NCI-H748 treated with DMSO at 0.1 percent for 48 hours (cell line): ENCODE results near the gene TTLL5.

ENCODE experiments used
- DNase-seq: peaks from one replicate; lab custom pipeline; 2025; lab: John Stamatoyannopoulos, UW

TTLL5 gene

DNA sequence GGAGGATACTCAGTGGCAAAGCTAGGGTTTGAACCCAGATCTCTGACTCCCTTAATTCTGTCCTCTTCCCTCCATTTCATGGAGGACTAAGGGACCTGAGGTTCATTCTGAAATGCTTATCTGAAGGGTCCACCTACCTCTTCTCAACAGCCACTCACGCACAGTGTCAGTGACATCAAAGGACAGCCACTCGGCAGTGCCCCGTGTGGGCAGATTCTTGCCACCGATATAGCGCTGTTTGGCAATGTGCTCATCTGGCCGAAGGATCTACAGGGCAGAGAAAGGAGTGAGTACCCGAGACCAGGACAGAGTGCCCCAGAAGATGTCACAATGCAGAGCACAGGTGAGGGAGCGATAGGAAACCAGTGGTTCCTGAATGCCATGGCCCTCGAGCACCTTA lies 309.9 kb downstream of the TTLL5 start:
- DNase-seq = no peak

DNA sequence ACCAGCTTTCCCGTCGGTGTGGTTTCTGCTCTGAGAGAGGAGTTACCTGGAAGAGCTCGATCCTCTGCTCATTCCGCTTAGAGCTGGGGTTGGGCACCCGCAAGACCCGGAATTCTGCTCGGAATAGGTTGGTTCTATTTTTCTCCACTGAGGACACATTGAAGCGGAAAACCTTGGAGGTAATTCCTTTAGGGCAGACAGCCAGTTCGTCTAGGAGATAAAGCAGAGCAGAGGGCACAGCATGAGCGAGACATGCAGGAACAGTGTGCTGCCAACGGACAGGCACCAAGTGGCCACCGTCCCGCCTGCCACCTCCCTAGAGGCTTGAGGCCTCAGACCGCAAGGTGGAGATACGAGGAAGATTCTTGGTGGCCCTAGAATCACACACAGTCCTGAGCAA lies 310.5 kb downstream of the TTLL5 start:
- no peak for DNase-seq

DNA sequence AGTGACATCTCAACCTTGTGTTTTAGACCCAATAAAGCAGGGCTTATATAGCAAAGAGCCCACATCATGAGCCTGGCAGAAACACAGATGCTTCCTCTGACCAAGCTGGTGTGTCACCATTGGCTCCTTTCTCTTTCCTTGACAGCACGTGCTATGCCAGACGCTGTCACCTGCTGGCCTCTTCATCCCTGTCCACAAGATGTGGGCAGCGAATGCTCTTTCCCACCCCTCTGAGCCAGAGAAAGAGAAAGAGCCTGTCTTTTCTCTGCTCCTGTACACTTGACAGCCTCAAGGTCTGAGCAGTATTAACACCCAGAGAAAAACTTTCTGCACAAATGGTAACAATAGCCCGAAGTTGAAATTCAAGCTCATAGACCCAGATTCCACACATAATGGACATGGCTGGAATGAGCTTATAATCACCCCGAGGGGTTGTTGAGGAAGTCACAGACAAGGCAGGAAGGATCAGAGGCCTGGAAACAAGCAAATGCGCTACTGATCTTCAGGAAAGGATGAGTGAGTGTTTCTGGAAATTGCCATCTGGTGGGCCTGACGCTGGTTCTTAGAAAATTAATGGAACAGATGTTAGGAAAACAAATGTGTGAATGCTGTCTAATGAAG lies 311.9 kb downstream of the TTLL5 start:
- DNase-seq = no peak

DNA sequence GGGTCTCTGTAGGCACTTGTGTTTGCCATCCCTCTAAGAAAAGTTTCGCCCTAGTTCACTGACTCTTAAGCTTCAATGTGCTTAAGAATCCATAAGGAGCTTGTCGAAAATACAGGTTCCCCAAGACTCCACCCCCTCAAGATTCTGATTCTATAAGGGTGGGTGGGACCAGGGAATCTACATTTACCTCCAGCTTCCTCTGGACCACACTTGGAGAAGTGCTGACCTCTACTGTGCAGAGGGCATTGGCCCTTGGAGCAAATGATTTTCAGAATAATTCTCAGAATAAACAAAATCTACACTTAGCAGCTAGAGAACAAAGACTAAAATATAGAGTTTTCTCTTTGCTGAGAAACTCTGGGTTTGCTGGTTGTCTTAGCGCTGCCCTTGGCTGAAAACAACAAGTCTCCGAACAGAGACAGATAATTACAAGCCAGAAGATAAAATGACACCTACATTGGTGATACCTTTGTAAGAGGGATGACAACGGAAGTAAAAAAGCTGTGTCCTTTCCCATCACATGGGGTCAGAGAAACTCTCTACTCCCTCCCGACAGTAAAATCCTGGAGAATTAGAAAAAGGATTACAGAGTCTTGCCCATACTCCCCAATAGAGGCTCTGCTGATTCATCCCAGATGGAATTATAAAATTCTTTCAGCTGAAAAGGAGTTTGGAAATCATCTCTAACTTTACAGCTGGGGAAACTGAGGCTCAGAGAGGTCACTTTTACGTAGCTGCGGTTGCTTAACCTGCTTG lies 316.0 kb downstream of the TTLL5 start:
- DNase-seq = no peak

DNA sequence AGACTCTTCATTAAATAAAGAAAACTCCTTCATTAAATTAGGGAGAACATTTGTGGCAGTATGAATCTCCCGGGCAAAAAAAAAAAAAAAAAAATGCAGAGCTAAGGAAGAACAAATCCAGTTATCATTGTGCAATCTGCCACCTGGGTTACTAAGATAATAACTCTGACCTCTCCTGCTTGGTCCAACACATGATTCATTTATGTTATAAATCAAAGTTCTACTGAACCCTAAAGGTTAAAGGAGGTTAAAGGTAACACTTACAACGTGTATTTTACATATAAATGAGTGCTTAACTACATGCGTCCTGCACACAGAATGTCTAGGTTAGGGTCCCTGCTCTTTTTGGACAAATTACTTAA lies 316.5 kb downstream of the TTLL5 start:
- DNase-seq = no peak

DNA sequence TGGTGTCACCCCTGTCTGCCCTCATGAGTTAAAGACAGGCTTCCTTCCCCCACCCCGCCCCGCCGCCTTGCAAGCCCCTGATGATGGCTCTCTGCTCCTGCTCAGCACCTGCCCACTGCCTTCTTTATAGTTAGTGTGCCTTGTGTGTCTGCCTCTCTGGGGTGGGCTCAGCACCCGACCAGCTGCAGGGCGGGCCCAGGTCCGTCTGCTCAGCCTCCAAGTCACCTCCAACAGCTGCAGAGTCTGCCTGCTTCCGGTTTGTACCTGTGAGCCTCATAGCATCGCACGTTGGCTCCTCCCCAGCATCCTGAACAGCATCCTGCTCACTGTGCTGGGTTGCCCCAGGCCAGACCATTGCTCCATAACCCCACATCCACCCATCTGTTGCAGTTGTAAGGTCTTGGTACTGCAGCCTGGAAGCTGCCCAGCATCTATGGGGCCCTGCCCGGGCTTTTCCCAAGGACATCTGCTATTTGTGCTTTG lies 317.2 kb downstream of the TTLL5 start:
- no peak for DNase-seq

DNA sequence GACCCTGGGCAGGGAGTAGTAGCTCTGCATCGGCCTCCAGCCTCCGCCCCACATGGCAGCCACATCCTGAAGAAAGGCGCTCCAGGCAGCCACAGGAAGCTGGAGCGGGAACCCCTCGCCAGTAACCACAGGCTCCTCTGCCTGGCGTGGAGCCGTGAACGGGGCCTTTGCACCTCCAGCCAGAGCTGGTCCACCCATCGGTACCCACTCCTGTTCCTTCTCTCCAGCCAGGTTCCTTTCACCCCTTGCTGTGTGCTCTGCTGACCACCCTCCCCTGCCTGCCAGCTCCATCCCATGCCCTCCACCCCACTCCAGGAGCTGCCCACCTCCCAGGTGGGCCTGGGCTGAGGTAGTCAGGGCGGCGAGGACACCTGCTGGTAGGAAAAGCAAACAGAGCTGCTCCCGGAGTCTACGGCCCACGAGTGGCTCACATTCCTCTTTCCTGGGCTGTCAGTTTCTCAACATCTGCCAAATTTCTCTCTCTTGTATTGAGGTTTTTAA lies 318.1 kb downstream of the TTLL5 start:
- no peak for DNase-seq

DNA sequence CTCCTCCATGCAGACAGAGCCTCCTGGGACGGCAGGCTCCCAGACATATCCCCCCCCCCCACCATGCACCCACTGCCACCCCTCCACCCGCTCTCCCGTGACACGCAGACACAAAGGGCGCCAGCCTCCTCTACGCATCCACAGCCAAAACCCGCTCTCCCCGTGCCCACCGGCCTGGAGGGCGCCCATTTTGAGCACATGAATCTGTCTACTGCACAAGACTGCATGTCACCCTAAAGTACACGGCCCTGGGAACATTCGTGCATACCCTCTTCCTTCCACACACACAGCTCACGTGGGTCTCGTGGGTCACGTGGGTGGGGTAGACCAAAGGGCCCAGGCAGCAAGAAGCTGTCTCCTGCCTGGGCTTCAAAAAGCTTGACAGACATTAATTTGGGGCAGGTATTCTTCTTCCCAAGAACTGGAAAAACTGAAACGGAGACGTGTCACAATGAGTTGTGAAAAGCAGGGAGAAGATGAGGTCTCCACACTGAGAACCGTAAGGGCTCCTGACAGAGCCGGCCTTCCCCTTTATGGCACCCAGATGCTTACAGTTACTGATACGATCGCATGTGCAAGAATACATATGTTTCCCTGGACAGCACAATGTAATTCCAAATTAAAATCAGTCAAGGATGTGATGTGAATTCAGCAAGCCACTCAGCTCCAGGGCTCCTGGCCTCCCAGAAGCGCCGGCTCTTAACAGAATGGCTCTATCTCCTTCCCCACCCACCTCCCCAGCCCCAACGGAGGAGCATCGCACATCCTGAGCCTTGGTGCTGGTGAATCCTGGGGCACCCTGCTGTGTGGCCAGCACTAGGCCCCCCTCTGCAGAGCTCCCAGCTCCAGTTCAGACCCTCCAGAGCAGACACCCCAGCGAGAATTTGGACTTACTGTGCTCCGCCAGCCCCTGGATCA lies 318.9 kb downstream of the TTLL5 start:
- no peak for DNase-seq

DNA sequence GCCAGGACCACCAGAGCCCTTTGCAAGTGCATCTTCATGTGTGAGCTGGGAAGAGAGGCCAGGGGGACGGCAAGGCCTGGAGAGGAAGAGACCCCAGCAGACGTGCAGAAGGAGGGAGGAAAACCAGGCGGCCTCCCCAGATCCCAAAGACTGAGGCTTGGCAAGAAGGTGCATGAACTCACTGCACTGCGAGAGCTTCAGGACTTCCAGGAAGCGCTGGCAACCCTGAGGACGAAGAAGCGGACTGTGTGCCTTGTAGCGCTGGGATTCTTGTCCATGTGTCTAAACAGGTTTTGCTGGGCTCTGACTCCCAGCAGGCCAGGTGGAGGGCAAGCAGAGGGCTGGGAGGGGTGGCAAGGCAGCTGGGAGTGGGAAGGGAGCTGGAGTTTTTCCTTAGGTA lies 319.8 kb downstream of the TTLL5 start:
- DNase-seq = no peak

DNA sequence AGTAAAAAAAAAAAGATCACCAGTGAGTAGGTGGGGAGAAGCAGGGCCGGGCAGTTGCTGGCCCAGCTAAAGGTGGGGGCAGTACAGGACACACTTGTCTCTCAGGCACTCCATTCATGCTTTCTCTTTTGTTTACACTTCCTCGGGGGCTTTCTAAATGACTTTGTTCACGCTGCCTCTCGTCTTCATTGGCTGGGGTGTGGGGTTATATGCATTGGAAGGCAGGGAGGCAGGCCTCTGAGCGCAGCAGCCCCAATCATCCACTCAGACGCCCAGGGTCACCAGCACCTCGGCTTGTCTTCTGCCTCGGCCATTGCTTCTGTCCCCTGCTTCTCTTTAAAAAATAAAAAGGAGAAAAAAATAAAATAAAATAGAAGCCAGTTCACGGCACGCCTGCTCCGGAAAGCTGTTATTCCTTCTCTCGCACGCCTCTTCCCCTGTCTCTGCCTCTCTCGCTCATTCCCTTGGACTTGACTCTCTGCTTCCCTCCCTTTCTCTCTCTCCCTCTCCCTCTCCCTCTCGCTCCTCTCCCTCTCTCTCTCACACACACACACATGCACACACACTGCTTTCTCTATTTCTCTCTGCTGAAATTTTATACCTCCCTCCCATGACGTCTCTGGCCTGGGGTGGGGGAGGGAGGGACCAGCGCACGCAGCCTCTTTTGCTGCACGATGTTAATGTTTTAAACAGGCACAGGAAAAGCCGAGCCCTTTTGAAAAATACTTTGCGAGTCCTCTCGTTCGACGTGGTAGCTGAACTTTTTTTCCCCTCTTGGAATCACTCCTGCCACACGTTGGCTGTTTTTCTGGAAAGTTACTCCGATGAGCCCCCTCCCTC lies 320.6 kb downstream of the TTLL5 start, which contains the start of gene TGFB3:
TGFB3 (minus strand) TSS at position 570 of the 840 bp plus-strand sequence. CDS start 1,102 bp downstream, outside the sequence.
- peak; percentile 81 for DNase-seq

DNA sequence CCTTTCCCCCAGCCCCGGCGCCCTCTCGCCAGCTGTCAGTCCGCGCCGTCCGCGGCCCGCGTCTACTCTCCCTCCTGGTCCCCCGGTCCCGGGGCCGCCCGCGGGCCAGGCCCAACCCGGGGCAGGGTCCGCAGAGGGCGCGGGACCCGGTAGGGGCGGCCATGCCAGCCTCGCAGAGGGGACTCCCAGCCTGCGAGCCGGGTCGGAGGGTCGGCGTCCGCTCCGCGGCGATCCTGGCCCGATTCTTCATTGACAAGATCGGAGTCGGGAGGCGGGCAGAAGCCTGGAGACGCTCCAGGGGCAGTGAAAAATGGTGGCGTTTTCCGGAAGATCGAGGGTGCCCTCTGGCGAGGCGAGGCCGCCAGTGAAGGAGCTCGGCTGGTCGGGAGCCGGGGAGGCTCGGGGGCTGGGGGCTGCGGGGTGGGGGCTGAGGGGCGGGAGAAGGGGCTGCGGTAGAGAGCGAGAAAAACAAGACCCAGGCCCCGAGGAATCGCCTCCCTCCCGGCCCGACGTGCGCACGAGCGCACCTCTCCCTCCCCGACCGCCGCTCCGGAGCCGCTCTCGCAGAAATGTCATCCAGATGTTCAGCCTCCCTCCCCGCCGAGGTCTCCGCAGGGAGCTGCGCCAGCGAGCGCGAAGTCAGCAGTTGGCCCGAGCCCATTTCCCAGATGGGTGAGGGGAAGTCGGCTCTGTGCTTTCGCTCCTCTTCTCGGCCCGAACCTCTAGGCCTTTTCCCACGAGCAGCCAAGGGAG lies 321.4 kb downstream of the TTLL5 start:
- peak; percentile 48 for DNase-seq

DNA sequence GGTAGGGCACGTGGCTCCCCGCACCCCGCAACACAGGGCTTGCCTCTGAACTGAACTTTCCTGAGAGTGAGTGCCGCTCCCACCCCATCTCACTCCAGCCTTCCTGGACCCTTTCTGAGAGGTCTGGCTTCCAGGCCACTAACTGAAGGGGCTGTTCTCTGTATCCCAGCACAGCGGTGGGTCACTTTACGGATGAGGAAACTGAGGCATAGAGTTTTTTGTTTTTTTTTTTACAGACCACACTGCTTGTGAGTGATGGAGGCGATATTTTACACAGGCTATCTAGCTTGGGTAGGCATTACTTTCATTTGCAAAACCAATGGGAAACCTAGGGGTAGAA lies 321.9 kb downstream of the TTLL5 start:
- DNase-seq = no peak

DNA sequence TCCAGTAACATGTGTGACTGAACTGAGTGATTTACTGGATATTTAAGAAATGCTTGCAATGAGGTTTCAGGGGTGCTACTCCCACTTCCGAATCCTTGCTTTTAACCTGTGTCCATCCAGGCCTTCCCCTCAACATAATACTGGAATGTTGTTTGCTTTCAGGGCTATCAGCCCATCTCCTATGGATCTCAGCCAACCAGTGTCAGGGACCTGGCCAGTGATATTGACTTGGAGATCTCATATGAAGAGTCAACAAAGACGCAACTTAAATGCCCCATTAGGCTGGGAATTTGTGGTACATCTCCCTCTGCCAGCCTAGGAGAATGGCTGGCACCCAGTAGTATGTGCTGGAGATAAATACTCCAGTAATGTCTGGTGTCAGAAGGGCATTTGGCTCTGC lies 323.6 kb downstream of the TTLL5 start:
- DNase-seq = no peak

DNA sequence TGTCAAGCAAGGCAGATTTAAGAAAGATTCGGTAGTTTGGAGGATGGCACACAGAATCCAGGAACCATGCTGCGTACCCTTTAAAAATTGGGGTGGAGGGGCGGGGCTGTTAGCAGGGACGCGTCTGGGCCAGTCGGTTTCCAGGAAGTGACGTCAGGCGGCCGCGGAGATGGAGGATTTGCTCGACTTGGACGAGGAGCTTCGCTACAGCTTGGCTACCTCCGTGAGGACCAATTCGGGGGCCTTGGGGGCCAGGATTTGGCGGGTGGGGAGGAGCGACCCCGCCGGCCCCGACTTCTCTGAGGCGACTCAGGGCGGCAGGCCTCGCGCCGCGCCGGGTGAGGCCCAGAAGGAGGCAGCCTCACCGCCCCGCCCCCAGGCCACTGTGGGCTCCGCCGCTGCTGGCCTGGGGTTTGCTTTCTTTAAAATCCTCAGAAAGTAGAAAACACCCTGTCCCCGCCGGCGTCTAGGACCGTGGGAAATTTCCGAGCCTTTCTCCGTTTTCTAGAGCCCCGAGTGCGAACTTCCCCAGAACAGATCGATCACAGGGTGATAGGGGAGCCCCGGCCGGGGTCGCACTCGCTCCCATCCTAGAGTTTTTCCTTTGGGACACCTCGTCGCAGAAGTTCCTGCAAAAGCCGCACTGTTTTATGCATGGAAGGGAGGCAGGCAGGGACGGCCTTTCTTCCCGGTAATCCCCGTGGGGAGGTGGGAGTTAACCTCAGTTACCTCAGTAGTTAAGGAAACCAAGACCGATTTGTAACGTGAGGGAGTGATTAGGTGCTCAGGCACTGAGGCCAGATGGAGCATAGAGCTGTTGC lies 324.8 kb downstream of the TTLL5 start, which contains the start of gene IFT43:
IFT43 (plus strand) TSS at position 146 of the 821 bp plus-strand sequence; CDS start at position 170, 24 bp downstream.
- DNase-seq = peak; percentile 50

DNA sequence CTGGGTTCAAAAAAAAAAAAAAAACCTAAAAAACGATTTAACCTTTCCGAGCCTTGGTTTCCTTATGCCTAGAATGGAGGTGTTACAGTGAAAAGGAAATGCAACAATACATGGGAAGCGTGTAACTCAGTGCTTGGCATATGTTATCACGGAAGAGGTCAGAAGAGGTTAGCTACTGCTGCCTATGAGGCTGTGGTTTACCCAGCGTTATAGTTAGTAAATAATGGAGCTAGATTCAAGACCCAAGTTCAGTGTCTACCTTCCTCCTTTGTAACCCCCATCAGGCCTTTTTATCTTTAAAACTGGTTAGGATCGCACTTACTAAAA lies 325.4 kb downstream of the TTLL5 start:
- no peak for DNase-seq

DNA sequence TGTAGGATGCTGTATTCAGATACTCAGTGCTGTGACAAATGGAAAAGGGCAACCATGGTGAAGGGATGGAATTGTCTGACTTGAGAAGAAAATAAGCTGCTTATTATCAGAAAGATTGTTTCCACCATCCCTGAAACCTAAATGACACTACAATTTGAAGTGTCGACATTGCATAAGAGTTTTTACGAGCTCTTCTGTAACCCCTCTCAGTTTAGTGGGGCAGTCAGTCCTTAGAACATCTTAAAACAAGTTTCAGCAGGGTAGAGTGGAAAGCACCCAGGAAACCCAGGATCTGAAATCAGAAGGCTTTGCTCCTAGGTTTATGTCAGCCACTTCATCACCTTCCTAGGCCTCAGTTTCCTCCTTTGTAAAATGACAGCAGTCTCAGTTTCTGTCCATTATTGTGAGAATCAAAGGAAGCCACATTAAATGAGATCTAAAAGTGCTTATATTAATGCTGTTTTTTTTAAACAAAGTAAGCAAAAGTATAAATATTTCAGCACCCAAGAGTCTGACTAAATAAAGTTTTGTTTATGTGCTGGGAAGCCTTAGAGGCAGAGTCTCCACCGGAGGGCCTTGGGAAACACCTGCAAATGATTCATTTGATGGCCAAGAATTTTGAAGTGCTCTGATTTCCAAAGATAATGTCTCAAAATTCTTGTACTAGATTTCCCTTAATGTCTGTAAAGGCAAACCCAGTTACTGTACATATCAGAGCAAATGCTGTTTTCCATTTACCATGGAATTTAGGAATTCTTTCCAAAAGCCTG lies 326.3 kb downstream of the TTLL5 start:
- no peak for DNase-seq

DNA sequence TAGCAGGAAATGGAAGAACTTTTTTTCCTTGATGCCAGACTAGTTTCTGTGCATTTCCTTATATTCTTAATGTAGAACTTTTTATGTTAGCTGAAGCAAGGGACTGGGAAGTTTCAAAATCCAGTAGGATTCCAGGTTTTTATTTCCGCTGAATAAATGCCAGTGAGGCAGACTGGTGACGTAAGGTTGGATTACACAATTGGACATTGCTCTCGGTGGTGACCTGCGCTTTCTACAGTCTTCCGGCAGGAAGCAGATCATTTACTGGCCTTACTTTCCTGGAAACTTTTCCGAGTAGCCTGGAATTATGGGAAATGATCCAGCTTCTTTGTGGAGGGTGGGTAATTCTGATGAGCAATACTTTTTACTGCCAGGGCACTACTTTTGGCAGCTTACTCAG lies 328.1 kb downstream of the TTLL5 start:
- DNase-seq = no peak

DNA sequence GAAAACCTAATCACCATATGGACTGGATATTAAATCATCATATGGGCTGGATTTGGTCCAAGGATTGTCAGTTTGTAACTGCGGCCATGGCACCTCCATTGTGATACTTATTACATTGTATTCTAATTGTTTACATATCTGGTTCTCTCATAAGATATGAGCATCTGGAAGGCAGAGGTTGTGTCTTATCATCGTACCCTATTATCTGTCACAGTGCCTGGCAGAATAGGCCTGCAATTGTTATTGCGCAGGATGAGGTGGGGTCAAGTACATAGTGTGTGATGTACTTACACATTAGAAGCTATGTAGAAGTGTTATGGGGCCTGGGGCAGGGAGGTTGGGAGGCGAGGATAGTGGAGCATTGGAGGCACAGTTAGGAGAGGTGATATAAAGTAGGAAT lies 329.3 kb downstream of the TTLL5 start:
- no peak for DNase-seq

DNA sequence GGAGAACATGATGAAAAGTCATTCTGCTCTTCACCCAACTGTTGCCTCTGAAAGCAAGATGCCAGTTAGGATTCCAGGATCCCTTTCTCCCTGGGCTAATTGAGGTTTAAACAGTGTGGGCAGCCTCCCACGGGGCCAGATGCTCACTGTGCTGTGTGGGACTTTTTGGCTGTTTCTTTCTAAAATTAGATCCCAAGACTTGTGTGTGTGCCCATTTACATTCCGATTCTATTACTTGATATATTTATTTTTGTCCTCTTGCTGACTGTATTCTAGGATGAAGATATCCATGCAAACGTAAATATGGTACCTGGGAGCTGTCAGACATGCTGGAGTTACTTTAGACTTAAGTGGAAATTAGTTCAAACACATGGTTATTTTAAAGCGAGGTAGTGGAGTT lies 330.7 kb downstream of the TTLL5 start:
- no peak for DNase-seq
